Stimulated activated CD4-positive, alpha-beta T cell treated with anti-CD3 and anti-CD28 coated beads, Interleukin-4, amount 100 ng/mL, for 24 hours (primary cell): ENCODE data around the gene PRPF6.
A peak's percentile ranks its signal among the peaks of the same experiment; 100 is the strongest.
"Not testable (repeated sequence)": the region's sequence is repeated elsewhere in the genome, so short reads cannot be mapped to it uniquely, and the experiment has no call there.

Experiments
- DNase-seq: peaks from one replicate; pipeline ENCODE4 v3.0.0-alpha.2; 2020

PRPF6 gene

DNA sequence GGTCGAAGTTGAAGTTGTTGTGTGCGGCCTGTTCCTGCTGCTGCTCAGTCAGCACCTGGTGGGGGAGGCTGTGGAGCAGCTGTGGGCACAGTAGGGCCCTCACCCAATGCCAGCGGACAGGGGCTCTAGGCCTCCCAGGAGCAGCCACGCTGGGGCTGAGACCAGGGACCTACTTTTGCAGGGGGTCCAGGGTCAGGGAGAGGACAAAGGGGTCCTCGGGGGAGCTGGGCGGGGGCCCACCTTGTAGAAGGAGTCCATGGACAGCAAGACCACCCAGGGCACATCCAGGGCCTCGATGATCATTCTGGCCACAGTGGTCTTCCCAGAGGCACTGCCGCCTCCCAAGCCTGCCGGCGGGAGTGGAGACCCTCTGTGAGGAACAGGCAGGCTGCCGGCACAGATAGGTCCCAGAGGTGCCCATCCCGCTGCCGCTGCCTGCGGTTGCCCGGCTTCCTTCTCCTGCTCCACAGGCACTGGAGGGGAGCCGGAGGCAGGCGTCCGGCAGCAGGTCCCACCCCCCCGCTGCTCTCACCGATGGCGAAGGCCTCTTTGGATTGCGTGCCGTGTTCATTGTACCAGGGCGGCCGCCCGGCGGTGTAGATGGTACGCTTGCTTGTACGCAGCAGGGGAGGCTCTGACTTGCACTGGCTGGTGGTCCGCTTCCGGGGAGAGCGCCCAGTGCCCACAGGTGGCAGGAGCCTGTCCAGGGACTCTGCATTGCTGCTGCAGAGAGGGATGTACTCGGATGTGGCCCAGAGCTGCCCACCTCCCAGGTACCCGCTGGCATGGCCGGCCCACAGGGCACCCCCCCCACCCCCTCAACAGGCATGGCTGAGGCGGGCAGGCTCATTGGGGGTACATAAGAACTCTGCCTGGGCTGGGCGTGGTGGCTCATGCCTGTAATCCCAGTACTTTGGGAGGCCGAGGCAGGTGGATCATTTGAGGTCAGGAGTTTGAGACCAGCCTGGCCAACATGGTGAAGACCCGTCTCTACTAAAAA is 34.7 kb upstream of the PRPF6 start:
- no peak for DNase-seq

DNA sequence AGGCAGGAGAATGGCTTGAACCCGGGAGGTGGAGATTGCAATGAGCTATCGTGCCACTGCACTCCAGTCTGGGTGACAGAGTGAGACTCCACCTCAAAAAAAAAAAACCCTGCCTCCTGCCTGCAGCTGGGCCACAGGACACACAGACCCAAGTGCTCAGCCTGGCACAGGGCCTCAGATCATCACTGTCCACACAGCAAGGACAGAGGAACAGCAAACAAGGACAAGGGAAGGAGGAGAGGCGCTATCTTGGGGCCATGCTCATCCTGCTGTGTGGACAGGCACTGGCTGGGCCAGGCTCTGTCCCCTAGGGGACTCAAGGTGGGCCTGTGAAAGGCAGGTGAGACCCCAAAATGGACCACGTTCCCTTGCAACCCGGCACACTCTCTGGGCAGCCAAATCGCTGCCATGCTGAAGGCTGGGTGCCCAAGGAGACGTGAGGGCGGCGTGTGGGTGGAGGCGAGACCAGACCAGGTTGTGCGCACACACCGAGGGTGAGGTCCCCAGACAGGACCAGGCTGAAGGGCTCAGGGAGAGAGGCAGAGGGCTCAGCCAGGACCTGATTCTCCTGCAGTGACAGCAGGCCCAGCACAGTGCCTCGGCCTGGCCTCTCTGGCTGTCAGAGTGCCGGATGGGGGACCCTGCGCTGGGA is 33.8 kb upstream of the PRPF6 start:
- DNase-seq = no peak

DNA sequence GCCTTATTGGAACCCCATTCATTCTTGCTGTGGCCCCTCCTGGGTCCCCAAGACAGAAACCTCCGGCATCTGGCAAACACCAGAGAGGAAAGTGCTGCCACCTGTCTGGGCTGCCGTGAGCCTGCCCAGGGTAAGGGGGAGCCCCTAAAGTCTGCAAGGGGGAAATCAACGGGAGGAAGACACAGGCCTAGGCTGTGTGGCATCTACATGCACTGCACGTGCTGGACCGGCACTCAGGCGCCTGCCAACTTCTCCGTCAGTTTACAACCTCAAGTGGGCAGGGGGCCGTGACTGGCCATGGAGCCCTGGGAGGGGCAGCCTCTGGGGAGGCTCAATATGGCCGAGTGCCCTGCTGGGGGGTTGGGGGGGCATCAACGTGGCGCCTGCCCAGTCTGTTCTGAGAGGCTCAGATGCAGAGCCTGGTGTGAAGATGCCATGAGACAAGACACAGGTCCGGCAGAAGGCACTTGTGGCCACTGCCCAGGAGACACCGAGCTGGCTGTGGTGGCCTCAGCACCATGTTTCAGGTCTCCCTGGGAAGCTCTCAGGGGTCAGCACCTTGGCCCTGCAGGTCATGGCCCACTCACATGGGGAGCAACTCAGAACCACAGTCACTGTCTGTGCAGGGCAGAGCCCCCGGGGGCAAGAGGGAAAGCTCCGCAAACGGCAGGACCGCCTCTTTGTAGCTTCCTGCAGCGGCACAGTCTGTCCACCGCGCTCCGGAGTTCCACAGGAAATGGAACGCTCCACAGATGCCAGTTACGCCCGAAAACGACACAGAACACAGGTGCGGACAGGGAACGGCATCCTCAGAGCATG is 33.1 kb upstream of the PRPF6 start:
- peak; percentile 39 for DNase-seq

DNA sequence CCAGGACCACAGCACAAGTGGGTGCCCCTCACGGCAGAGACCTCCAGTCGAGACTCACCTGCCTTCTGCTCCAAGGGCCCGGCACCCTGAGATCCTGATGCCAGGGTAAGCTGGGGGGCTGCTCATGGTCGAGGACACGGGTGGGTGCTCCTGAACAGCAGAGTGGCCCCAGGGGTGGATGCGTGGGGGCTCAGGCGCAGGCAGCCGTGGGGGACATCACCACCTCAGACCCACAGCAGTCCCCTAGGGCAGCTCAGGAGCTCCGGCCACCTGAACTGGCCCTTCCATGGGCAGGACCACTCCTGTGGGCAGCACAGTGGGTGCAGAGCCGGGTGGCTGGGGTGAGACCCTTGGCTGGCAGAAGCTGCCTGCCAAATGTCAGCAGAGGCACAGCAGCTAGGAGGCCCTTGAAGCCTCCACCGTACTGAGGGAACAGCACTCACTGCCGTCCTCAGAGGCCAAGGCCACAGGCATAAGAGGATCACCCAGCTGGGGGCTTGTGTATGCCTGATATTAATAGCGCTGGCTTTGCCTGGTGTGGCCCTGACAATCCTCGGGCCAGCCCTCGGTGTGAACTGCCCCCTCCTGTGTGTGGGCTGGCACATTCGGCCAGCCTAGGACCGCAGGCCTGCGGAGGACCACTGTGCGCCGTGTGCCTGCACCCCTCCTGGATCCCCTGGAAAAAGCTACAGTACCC is 30.1 kb upstream of the PRPF6 start:
- DNase-seq = no peak

DNA sequence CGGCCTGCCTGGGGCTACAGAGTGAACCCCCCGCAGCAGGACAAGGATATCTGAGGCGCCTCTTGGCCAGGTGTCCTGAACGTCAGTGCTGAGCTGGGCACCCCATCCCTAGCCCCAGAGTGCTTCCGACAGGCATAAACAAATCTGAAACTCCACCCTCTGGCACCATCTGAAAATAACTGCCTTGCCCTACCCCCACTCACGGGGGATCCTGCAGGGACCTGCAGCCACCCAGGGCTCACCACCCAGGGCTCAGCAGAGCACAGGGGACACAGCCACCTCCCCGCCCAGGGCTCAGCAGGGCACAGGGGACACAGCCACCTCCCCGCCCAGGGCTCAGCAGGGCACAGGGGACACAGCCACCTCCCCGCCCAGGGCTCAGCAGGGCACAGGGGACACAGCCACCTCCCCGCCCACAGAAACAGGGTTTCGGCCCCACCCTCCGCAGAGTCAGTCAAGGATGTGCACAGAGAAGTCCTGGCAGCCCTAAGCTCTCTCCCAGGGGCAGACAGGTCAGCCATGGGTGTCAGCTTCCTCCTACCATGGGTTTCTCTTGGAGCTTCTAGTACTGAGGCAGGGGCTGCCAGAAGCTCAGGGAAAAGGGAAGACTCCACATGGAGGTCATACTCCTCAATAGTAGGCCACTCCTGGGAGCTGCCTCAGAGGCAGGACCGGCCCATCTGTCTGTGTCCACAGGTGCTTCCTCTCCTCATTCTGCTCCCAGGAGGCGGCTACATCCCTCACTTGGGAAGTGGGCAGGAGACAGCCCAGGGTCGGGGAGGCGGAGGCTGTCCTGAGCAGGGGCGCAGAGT is 29.3 kb upstream of the PRPF6 start:
- no peak for DNase-seq

DNA sequence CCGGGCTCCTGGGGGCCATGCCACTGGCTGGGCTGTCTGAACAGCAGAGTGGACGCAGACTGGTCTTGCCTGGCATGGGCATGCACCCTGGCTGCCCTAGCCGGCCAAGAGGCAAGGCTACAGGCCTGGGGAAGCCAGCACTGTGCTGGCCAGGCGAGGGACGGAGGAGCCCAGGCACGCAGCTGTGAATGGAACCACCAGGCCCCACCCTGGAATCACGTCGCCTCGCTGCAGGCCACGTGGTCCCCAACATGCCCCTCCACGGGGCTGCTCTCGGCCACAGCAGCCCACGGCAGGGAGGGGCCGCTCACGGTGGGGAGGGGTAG is 28.8 kb upstream of the PRPF6 start:
- no peak for DNase-seq

DNA sequence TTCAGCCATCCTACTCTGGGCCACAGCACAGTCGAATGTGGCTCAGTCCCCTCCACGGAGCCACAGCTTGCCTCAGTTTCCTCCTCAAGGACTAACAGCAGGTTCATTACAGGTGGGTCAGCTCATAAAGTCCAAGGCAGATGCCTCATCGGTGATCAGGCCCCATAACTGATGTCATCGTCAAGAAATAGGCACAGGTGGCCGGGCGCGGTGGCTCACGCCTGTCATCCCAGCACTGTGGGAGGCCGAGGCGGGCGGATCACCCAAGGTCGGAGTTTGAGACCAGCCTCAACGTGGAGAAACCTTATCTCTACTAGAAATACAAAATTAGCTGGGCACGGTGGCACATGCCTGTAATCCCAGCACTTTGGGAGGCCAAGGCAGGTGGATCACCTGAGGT is 28.2 kb upstream of the PRPF6 start:
- no peak for DNase-seq

DNA sequence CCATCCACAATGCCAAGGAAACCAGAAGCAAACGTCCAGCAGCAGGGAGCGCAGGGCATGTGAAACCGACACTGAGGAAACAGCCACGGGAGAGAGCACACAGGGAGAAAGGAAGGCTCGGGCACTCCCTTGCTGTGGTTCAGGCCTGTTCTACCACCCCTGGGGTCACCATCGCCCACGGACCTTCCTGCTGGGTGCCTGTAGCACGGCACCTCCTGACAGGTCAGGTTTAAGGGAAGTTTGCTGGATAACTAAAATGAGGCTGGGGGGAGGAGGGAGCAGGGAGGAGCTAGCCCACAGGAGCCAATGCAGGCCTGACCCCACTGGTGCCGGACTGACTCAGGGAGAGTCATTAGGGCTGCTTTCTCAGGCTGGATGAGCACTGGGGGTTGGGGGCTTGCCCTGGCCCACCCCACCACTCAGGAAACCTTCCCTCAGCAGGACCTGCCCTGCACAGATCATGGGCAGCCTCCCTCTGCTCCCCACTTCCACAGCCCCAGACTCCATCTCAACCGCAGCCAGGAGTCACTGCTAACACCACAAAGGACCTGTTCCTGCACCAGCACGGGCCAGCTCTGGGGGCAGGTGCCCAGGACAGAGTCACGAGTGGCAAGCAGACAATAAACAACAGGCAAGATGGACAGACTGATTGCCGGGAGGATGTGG is 27.0 kb upstream of the PRPF6 start:
- DNase-seq = no peak

DNA sequence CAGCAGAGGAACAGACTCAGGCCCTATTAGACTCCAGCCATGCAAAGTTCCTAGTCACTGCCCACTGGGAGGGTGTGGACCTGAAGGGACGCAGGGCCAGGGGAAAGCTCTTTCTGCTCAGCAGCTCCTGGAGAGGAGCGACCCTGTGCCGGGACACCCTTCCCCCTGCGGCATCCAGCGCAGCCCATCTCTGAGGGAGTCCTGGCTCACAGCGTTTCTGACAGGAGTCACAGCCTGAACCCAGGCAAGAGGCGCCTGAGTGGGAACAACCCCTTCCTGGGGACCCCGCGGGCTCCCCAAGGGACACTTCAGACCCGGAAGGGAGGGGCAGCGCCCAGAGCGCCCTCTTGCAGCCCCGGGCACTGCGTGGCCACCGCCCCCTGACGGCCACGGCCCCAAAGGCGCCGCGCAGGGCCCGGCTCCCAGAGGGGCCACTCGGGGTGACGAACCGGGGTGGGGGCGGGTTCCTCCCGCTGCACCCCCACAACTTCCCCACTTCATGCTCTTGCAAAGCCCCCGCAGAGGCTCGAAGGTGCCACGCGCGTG is 25.6 kb upstream of the PRPF6 start:
- DNase-seq = peak; percentile 33

DNA sequence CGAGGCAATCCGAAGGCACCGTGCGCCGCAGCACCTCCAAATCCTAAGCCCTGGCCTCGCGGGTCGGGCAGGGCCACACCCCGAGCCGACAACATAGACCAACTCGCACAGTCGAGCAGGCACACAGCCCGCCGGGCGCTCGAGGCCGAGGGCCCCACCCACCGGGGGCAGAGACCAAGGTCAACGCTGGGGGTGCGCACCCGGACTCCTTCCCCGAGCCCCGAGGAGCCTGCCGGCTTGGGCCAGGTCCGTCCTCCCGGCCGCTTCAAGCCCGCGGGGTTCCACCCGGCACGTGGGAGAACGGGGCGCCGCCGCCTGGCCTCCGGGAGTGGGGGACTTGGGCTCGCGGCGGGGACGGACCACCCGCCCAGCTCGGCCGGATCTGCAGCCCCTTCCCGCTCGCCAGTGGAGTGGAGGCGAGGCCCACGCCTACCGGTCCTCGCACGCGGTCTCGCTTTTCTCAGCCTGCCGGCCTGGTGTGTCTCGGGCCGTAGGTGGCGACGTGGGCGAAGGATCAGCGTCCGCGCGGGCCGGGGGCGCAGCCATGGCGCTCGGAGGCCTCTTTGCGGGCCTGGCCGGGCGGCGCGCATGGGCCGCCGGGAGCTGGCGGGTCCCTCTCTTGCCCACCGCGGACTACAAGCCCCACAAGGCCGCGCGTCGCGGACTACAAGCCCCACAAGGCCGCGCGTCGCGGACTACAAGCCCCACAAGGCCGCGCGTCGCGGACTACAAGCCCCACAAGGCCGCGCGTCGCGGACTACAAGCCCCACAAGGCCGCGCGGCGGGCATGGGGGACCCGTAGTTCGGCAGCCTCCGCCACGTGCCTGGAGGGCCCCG is 24.9 kb upstream of the PRPF6 start, which contains the start of gene UCKL1:
Gene UCKL1 (minus strand): TSS at position 590 of the 837 bp plus-strand sequence. CDS start 44 bp downstream, at position 546.
- DNase-seq = peak; percentile 89

DNA sequence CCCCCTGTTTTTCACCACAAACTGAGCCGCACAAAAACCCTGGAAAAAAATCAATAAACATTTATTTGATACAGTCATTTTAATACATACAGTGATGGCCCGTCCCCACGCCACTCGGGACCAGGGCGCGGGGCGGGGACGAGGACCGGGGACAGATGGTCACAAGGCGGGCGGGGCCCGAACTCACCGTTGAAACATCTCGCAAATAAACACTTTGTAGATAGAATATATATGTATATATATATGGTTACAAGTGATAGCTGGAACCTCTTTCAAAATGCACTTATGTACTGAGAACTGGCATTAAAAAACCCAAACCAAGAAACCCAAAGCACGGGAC is 24.3 kb upstream of the PRPF6 start:
- DNase-seq = no peak

DNA sequence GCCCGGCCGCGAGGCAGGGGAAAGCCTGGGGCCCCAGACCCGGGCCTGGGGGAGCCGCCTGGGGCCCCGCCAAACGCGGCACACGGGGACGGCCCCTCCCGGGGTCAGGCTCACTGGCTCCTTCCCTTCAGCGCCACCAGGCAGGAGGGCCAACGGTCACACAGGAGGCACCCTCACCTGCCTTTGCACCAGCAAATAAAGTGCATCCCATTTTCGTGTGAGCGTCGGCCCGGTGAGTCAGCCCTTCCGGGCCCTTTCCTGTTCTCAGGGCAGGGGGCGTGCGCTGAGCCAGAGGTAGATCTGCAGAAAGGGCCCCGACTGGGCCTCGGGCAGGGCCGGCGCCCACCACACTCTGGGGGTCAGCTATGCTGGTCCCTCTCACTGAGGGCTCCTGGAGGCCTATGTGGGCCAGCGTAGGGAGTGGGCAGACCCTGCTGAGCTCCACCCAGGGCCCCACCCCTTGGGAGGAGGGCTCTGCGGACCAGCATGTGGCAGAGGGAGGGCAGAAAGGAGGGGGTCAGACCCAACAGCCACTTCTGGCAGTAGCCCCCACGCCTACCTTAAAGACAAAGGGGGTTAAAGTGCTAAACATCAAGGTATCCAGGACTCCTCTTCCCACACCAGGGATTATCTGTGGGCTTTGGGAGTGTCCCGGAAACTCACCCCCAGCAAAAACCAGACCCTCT is 23.8 kb upstream of the PRPF6 start:
- peak; percentile 77 for DNase-seq

DNA sequence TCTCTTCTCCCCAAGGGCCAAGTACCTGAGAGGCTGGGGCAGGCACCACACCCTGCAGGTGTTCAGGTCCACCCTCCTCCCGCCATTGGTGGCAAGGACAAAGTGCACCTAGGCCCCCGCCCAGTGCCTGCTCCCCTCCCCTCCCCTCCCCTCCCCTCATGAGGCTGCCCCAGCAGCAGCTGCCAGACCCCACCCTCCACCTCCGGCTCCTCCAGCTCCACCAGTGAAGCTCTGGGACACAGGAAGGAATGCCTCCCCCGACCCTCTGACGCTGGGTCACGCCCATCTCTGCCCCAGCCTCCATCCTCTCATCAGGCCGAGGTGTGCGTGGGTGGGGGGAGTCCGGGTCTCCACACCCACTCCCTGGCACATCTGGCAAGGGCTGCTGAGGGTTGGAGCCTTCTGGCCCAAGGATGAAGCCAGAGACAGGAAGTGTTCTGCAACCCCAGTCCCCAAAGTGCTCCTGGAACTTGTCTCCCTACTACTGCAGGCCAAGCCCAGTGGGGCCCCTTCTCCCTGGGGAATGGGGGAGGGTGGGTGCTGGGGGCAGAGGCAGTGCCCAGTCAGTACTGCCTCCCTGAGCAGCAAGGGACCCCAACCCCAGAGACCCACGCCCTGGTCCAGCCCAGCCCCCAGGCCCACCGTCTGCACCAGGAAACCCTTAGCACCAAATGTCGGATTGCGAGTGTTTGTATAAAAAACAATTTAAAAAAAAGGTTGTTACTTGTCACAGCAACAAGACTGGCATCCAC is 23.1 kb upstream of the PRPF6 start:
- DNase-seq = peak; percentile 54

DNA sequence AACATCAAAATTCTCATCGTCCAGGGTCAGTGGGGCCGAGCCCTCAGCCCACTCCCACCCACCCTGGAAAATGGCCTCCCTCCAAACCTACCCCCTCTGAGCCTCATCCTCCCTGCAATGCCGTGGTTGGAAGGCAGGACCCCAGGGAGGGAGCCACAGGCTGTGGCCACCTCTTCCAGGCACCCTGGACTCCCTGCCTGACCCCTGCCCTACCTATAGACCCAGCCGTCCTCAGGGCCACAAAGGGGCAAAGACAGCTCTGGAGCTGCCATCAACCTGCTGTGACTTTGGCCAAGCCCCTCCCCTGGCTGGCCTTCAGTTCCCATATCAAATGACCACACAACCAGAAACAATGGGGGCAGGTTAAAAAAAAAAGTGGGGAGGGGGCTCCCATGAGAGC is 22.5 kb upstream of the PRPF6 start:
- no peak for DNase-seq

DNA sequence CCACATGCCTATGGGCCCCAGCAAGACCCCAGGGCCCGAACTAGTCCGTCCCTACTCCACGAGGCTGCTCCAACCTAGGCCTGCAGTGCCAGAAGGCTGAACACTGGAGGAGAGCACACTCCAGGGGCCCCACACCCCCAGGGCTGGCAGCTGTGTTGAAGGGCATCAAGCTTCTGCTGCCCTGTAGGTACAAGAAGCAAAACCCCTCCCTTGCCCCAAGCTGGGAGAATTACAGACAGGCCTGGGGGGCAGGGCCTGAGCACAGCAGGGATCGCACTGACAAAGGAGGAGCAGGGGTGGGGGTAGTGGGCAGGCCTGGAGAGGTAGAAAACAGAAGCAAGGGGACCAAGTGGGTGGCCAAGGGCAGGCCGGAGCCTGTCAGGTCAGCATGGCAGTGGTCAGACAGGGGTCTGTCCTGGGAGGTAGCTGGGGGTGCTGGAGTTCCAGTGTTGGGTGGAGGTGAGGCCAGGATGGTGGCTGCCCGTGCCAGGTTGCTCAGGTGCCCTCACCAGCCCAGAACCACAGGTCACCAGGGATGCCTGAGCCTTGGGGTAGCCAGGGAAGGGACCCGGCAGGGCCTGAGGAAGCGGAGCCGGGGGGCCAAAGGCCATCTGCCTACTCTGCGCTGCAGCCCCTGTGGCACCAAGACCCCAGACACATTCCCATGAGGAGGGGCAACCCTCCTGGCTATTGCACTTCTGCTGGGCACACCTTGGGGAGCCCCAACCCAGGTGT is 21.8 kb upstream of the PRPF6 start:
- DNase-seq = no peak

DNA sequence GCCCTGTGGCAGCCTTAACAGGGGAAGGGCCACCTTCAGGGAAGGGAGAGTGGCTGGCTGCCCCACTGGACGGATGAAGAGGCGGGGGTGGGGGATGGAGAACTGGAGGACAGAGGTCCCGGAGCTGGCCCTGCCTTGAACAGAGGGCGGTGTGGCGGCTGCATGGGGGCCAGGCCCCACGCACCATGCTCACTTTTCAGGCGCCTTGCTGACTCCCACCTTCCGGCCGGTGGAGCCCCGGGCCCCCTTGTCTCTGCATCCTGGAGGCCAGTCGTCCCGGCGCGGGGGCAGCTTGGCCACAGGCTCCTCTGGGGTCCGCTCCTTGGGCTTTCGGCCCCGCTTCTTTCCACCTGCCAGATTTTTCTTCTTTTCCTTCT is 21.2 kb upstream of the PRPF6 start:
- DNase-seq = no peak

DNA sequence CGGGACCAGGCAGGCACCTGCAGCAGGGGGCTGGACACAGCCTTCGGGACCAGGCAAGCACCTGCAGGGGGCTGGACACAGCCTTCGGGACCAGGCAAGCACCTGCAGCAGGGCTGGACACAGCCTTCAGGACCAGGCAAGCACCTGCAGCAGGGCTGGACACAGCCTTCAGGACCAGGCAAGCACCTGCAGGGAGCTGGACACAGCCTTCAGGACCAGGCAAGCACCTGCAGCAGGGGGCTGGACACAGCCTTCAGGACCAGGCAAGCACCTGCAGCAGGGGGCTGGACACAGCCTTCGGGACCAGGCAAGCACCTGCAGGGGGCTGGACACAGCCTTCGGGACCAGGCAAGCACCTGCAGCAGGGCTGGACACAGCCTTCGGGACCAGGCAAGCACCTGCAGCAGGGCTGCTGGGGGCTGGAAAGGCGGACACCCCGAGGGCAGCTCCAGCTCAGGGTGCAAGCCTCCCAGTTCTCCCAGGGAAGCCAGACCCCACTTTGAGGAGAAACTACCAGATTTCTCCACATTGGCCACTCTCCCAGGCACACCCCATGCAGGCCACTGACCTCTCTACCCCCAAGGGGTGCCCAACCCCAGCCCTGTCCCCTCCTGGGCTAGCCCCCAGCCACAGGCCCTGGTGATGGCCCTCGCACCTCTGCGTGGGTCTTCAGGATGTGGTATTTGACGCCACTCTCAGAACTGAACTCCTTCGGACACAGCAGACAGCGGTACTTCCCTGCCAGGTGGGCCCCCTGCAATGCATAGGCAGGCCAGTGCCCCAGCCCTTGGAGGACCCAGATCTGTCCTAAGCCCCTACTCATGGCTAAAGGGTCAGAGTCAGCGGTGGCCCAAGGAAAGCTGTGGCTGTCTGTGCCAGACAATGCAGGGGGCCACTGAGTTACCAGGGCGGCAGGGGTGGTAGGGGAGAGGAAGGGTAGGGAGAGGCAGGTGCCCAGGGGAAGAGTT is 20.0 kb upstream of the PRPF6 start:
- DNase-seq = not testable (repeated sequence)
